Type B pancreatic cell (in vitro differentiated cells): ENCODE results near the gene SACS. TPM values are rescaled to one million over a fixed set of nuclear protein-coding genes. Genes with fewer than 3 reads are reported as not detected.

ENCODE experiments used
- DNase-seq: peaks from one replicate; pipeline ENCODE4 v3.0.0; 2021; ENCODE audit warnings: mixed read lengths; ENCODE audit not compliant: unreplicated experiment; ENCODE audit errors: extremely low spot score
- H3K27ac Mint-ChIP-seq: 2 replicates; pipeline ENCODE4 v1.8.0; 2021; ENCODE audit warnings: mild to moderate bottlenecking, mixed read lengths
- H3K27me3 Mint-ChIP-seq: 2 replicates; pipeline ENCODE4 v1.8.0; 2021; ENCODE audit warnings: mixed read lengths
- H3K36me3 Mint-ChIP-seq: 2 replicates; pipeline ENCODE4 v1.8.0; 2021; ENCODE audit warnings: mixed read lengths
- H3K4me1 Mint-ChIP-seq: one replicate; pipeline ENCODE4 v1.8.0; 2021; ENCODE audit warnings: mixed read lengths; ENCODE audit not compliant: unreplicated experiment
- H3K4me3 Mint-ChIP-seq: 2 replicates; pipeline ENCODE4 v1.8.0; 2021; ENCODE audit warnings: mild to moderate bottlenecking, mixed read lengths
- H3K9me3 Mint-ChIP-seq: 2 replicates; pipeline ENCODE4 v1.8.0; 2021; ENCODE audit warnings: mixed read lengths
- CTCF ChIP-seq: fragments of 200-600 bp; sonication (generic); conservative IDR thresholded peaks from 2 replicates; pipeline ENCODE4 v1.5.0; 2021; ENCODE audit warnings: antibody characterized with exemption, mild to moderate bottlenecking
- total RNA-seq: library from RNA; stranded (reverse); gene quantifications from 2 replicates; pipeline ENCODE4 v1.2.1, GENCODE V29; 2021; ENCODE audit warnings: low replicate concordance

The SACS gene
- total RNA-seq, 1 donor from 2014 or later = 49.6 TPM

GRCh38 chr13:23377983-23378632, 55.4 kb downstream of the SACS start:
- peaks cover 45% of the 10 kb centered on the region for H3K4me1 Mint-ChIP-seq
- H3K9me3 Mint-ChIP-seq = no peaks in the 10 kb centered on the region
- no peak overlapping the region for H3K4me3 Mint-ChIP-seq
- DNase-seq = no peak
- peaks cover under 1% of the 10 kb centered on the region for H3K36me3 Mint-ChIP-seq
- no peaks in the 10 kb centered on the region for H3K27me3 Mint-ChIP-seq
- H3K27ac Mint-ChIP-seq = no peak overlapping the region
- TF ChIP-seq CTCF = no peak

- H3K27ac Mint-ChIP-seq = no peak overlapping the region
- no peaks in the 10 kb centered on the region for H3K9me3 Mint-ChIP-seq
- peaks cover 49% of the 10 kb centered on the region for H3K4me1 Mint-ChIP-seq
- H3K36me3 Mint-ChIP-seq = peaks cover 4% of the 10 kb centered on the region
- TF ChIP-seq CTCF = no peak
- peak overlapping the region; percentile 62 for H3K4me3 Mint-ChIP-seq
- H3K27me3 Mint-ChIP-seq = no peaks in the 10 kb centered on the region
- DNase-seq = no peak
Measured at GRCh38 chr13:23377579-23377978, 55.9 kb downstream of the SACS start.

GRCh38 chr13:23375001-23375971, 58.2 kb downstream of the SACS start:
- peak; percentile 58 for TF ChIP-seq CTCF
- Mint-ChIP-seq H3K36me3 (peaks cover 20% of the 10 kb centered on the region), H3K4me1 (peaks cover 38% of the 10 kb centered on the region), H3K27me3 (no peaks in the 10 kb centered on the region), H3K9me3 (no peaks in the 10 kb centered on the region), H3K27ac (no peak overlapping the region), H3K4me3 (peak overlapping the region; percentile 85)
- peak; percentile 96 for DNase-seq

GRCh38 chr13:23372264-23372906, 61.1 kb downstream of the SACS start:
- DNase-seq = no peak
- Mint-ChIP-seq H3K4me1 (peaks cover 18% of the 10 kb centered on the region), H3K4me3 (peak overlapping the region; percentile 27), H3K9me3 (no peaks in the 10 kb centered on the region), H3K27ac (no peak overlapping the region), H3K36me3 (peaks cover 32% of the 10 kb centered on the region), H3K27me3 (no peaks in the 10 kb centered on the region)
- TF ChIP-seq CTCF = no peak

- Mint-ChIP-seq H3K4me1 (peaks cover 8% of the 10 kb centered on the region), H3K4me3 (no peak overlapping the region), H3K27ac (no peak overlapping the region), H3K27me3 (no peaks in the 10 kb centered on the region), H3K36me3 (peaks cover 61% of the 10 kb centered on the region), H3K9me3 (no peaks in the 10 kb centered on the region)
- TF ChIP-seq CTCF = no peak
- DNase-seq = no peak
Measured at GRCh38 chr13:23367907-23368306, 65.6 kb downstream of the SACS start.
